ENCODE data around the gene PCNX2.
"Not testable (repeated sequence)": the region's sequence is repeated elsewhere in the genome, so short reads cannot be mapped to it uniquely, and the experiment has no call there.

Gene PCNX2

GRCh38 chr1:233097959-233098580 lies 197.5 kb downstream of the PCNX2 start:
- no peak for DNase-seq (ENCODE audit: low read depth)

GRCh38 chr1:233097546-233097945 lies 198.0 kb downstream of the PCNX2 start:
- no peak for DNase-seq (ENCODE audit: low read depth)

GRCh38 chr1:233094691-233095090 lies 200.8 kb downstream of the PCNX2 start:
- DNase-seq (ENCODE audit: low read depth): no peak

DNA sequence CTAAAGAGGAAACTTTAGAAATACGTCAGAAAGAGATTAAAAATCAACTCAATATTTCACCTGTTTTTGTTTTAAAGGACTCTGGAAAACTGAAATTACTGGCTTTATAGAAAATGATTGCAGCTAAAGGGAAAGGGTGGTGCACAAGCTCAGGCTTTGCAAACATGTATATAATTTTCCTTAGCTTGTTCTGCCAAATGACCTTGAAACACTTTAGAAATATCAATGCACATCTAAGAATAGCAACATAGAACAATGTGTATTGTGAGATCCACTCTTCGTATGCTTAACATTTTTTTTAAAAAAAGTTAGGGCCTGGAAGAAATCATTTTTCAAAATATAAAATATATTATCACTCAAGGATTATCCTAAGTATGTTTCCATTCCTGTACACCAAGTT lies 201.3 kb downstream of the PCNX2 start:
- no peak for DNase-seq (ENCODE audit: low read depth)

GRCh38 chr1:233090746-233091494 lies 204.6 kb downstream of the PCNX2 start:
- DNase-seq (ENCODE audit: low read depth): no peak

DNA sequence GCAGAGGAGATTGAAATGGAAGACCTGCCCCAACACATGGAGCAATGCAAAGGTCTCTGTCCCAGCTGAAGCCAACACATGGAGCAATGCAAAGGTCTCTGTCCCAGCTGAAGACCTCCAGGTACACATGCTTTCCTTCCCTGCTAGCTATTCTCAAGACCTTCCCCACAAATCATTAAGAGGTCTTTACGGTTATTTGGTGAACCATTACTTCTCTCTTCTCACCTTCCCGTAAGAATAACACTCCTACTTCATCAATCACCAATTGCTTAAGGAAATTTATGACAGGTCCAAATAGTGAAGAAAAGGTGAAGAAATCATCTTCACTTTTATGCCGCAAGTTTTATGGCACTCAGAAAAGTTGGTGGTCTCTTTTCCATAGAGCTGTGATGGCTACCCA lies 206.3 kb downstream of the PCNX2 start:
- no peak for DNase-seq (ENCODE audit: low read depth)

DNA sequence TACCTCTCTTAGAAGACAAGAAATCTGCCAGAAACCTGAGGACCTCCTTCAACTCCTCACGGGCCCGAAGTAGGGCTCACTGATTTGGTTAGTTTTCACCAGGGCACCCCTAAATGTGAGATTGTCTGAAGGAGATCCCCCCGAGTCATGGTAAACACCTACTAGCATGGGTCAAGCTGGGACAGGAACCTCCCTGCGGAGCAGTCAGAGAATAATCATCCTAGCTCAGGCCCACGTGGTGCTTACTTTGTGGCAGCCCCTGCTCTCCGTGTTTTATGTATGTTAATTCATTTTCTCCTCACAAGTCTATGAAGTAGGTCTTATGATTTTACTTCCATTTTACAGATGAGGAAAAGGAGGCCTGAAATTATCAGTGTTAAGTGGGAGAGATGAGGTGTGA lies 206.9 kb downstream of the PCNX2 start:
- DNase-seq (ENCODE audit: low read depth): no peak

DNA sequence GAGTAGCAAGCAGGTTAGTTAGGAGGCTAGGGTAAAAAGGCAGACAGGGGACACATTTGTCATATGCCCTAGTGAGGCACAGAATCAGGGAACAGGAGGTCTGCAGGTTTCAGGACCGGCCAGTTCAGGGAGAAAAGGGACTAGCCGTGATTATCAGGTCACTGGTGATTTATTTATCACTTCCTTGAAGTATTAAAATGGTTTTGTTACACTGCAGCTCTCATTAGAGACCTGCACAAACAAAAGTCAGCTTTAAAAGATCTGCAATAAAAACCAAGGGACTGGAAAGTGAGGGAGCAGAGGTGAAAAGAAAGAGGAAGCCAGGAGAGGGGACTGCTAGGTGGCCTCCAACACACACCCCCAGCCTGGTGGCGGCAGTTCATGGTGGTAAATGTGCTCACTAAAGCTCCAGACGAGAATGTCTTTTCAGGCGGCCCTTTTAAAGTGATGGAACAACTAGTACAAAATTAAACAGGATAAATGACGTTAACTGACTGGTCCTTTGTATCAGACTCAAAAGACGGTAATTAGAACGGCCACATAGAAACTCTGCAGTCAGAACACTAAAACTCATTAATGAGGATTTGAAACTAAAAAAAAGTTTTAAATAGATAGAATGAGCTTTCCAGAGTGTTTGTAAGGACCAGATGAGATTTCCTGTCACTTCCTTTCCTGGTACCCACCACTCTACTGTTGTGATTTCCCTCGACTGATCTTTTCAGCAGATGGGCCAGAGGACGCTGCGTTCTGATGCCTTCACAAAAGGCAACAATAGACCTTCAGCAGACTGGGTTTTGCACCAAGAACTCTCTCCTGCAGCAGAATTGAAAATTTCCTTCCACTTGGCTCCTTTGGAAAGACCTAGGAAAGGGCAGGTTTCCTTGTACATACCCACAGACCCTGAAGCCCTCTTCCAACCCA lies 208.3 kb downstream of the PCNX2 start:
- DNase-seq (ENCODE audit: low read depth): no peak

GRCh38 chr1:233085566-233085965 lies 210.0 kb downstream of the PCNX2 start:
- no peak for DNase-seq (ENCODE audit: low read depth)

- no peak for DNase-seq (ENCODE audit: low read depth)
Measured at GRCh38 chr1:233082778-233083550, 212.6 kb downstream of the PCNX2 start.

- no peak for DNase-seq (ENCODE audit: low read depth)
Measured at GRCh38 chr1:233081735-233082134, 213.8 kb downstream of the PCNX2 start.

GRCh38 chr1:233080827-233081226 lies 214.7 kb downstream of the PCNX2 start:
- DNase-seq (ENCODE audit: low read depth): not testable (repeated sequence)

DNA sequence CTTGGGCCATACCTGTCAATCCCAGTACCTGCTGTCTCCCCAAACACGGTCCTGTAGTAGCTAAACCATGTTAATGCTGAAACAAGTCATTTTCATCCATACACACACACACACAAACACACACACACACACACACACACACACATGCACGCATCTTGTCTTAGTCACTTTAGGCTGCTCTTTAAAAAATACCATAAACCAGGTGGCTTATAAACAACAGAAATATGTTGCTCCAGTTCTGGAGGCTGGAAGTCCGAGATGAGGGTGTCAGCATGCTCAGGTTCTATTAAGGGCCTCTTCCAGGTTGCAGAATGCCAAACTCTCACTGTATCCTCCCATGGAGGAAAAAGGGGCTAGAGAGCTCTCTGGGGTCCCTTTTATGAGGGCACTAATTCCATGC lies 215.2 kb downstream of the PCNX2 start:
- no peak for DNase-seq (ENCODE audit: low read depth)

- no peak for DNase-seq (ENCODE audit: low read depth)
Measured at GRCh38 chr1:233079574-233079973, 216.0 kb downstream of the PCNX2 start.

DNA sequence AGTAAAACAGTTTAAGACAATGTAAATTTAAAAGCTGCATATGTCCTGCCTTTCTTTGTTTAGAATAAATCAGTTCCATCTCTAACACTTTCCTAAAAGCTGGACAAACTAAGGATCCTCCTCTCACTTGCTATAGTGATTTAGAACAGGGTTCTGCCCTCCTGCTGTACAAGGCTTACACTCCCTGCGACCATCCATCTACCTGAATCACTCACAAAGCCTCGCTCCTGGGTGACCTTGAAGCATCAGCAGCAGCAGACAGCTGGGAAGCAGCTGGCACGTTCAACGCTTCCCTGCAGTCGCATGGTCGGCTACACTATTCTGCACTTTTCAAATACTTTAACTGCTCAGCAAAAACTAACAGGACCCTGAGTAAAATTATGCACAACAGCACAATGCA lies 217.1 kb downstream of the PCNX2 start:
- DNase-seq (ENCODE audit: low read depth): no peak

DNA sequence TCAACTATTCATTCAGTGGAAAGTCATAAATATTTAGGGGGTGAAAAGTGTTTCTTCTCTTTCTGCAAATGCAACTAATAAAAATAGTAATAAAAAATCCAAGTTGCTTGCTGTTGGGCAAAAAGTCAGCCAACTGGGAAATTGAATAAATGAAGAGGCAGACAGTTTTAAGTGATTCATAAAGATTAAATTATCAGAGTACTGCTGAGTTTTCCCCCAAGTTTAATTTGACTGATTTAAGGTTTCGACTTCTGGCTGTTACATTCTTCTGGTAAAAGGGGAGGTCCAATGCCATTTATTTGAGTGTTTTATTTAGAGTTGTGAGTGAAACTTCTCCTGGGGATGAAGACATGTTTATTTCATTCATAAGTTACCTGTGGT lies 219.6 kb downstream of the PCNX2 start:
- no peak for DNase-seq (ENCODE audit: low read depth)

GRCh38 chr1:233066087-233066486 lies 229.4 kb downstream of the PCNX2 start:
- no peak for DNase-seq (ENCODE audit: low read depth)

DNA sequence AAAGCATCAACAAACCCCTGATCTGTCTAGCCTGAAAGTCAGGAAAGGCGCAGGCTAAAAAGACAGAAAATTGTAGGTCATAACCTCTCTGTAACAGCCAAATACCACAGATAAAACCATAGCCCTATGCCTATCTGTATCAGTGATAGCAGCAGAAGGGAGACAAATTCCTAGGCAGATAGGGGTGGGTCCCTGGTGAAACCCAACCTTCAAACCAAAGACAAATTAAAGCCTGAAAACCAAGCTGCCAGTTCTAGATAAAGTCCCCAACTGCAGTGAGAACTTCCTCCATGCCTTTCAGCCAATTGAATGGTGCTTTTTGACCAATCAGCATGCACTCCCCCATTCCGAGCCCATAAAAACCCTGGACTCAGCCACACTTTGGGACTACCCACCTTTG lies 229.8 kb downstream of the PCNX2 start:
- no peak for DNase-seq (ENCODE audit: low read depth)

DNA sequence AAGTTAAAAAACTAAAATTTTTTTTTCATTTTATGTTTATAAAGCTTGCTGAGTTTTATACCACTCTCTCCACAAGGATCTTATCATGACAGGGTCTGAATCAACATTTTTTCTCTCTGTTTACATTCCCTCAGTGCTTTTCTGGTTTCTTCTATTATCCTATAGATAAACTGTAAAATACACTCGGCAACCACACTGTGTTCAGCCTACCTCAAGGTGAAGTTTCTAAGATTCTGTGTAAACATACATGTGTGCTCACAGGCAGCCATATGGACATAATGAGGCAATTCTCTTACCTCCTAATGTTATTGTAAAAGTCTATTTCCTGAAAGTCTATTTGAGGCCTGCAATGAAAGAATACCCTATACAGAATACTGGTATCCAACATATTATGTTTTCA lies 230.5 kb downstream of the PCNX2 start:
- DNase-seq (ENCODE audit: low read depth): no peak

DNA sequence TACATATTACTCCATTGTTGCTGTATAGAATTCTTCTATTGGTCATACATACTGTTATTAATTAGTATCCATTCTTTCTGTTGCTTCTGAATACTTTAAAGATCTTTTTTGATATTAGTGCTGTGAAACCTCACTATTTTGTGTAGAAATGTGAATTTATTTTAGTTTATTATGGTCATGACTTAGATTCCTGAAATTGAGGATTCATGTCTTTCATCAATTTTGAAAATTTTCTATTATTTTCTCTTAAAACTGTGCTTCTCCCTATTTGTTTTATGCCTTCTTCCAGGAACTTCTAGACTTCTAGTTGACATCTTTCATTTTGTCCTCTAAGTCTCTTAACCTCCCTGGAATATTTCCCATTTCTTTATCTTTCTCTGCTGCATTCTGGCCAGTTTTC lies 232.1 kb downstream of the PCNX2 start:
- no peak for DNase-seq (ENCODE audit: low read depth)

- no peak for DNase-seq (ENCODE audit: low read depth)
Measured at GRCh38 chr1:233061265-233061664, 234.3 kb downstream of the PCNX2 start.

GRCh38 chr1:233060461-233060994 lies 235.0 kb downstream of the PCNX2 start:
- no peak for DNase-seq (ENCODE audit: low read depth)
